Measurements from ENCODE around the gene UBTF. TPM values are rescaled to one million over a fixed set of nuclear protein-coding genes. Genes with fewer than 3 reads are reported as not detected.

Gene UBTF
- total RNA-seq, 1 donor from 2014 or later: 22.9 TPM

GRCh38 chr17:44219108-44219615, 313 bp downstream of the UBTF start:
- peak; percentile 34 for DNase-seq (ENCODE audit: low read depth)
- Histone ChIP-seq H3K36me3 (ENCODE audit: control insufficient read depth, insufficient read depth, low read length) (peaks cover 25% of the 10 kb centered on the region), H3K4me3 (ENCODE audit: low read depth, low read length) (peak overlapping the region; percentile 84), H3K27me3 (ENCODE audit: control insufficient read depth, insufficient read depth, low read length) (no peaks in the 10 kb centered on the region)
- TF ChIP-seq CTCF (IDR thresholded peaks at IDR 0.05; ENCODE audit: insufficient read depth, low read length, severe bottlenecking): peak; percentile 55
- no peak for FAIRE-seq

GRCh38 chr17:44218344-44219107, 949 bp downstream of the UBTF start:
- no peaks in the 10 kb centered on the region for H3K27me3 ChIP-seq (ENCODE audit: control insufficient read depth, insufficient read depth, low read length)
- no peak for FAIRE-seq
- peak; percentile 53 for TF ChIP-seq CTCF (IDR thresholded peaks at IDR 0.05; ENCODE audit: insufficient read depth, low read length, severe bottlenecking)
- peaks cover 25% of the 10 kb centered on the region for H3K36me3 ChIP-seq (ENCODE audit: control insufficient read depth, insufficient read depth, low read length)
- DNase-seq (ENCODE audit: low read depth): peak; percentile 54
- H3K4me3 ChIP-seq (ENCODE audit: low read depth, low read length): peak overlapping the region; percentile 84

DNA sequence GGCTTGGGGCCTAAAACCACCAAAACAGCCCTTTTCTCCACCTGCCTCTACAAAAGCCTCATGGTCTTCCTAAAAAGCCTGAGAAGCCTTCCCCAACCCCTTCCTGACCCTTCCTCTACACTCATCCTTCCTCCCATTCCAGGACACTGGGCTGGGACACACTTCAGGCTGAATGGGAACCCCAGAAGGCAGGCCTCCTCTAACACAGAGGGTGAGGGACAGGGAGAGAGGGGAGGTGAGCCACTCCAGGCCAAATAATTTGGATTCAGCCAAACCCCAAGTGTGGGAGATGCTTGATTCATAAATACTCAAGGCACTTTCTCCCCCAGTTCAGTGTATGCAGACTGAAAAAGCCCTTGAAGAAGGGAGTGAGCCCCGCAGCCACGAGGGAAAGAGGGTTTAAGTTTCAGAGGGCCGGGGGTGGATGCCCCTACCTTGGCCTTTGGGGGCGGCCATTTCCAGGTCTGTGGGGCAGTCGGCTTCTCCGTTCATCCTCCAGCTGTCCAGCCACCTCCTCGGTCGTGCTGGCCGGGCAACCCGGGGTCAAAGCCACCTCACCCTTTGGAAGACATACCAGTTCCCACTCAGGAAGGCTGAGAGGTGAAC, 1.6 kb downstream of the UBTF start:
- Histone ChIP-seq H3K27me3 (ENCODE audit: control insufficient read depth, insufficient read depth, low read length) (no peaks in the 10 kb centered on the region), H3K4me3 (ENCODE audit: low read depth, low read length) (peak overlapping the region; percentile 84), H3K36me3 (ENCODE audit: control insufficient read depth, insufficient read depth, low read length) (peaks cover 25% of the 10 kb centered on the region)
- FAIRE-seq: no peak
- DNase-seq (ENCODE audit: low read depth): no peak
- TF ChIP-seq CTCF (IDR thresholded peaks at IDR 0.05; ENCODE audit: insufficient read depth, low read length, severe bottlenecking): no peak

GRCh38 chr17:44216694-44217093, 2.8 kb downstream of the UBTF start:
- DNase-seq (ENCODE audit: low read depth): no peak
- no peak for TF ChIP-seq CTCF (IDR thresholded peaks at IDR 0.05; ENCODE audit: insufficient read depth, low read length, severe bottlenecking)
- peak; percentile 18 for FAIRE-seq
- Histone ChIP-seq H3K27me3 (ENCODE audit: control insufficient read depth, insufficient read depth, low read length) (no peaks in the 10 kb centered on the region), H3K36me3 (ENCODE audit: control insufficient read depth, insufficient read depth, low read length) (peaks cover 27% of the 10 kb centered on the region), H3K4me3 (ENCODE audit: low read depth, low read length) (no peak overlapping the region)

DNA sequence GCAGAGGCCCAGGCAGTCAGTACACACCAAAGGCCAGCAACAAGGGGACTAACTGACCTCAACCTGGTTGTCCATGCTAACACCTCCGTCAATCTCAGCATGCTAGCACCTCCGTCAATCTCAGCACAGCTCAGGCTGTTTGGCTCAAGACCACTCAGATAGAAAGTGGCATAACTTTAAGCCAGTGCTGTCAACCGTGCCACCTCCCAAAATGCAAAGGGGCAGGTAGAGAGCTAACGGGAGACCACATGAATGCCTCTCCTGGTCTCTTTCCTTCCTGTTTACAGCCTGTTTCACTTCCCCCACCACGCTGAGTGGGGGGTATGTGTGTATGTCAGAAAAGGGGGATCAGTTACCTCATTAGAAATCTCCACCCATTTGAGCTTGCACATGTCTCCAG, 3.3 kb downstream of the UBTF start:
- peaks cover 30% of the 10 kb centered on the region for H3K36me3 ChIP-seq (ENCODE audit: control insufficient read depth, insufficient read depth, low read length)
- no peak for DNase-seq (ENCODE audit: low read depth)
- no peaks in the 10 kb centered on the region for H3K27me3 ChIP-seq (ENCODE audit: control insufficient read depth, insufficient read depth, low read length)
- FAIRE-seq: no peak
- H3K4me3 ChIP-seq (ENCODE audit: low read depth, low read length): no peak overlapping the region
- TF ChIP-seq CTCF (IDR thresholded peaks at IDR 0.05; ENCODE audit: insufficient read depth, low read length, severe bottlenecking): no peak

Data from bronchial epithelial cell (primary cell).